Measurements from ENCODE around the gene MDM2.

GRCh38 chr12:68844788-68845695 lies 37.1 kb downstream of the MDM2 start:
- TF ChIP-seq CTCF (IDR thresholded peaks at IDR 0.05), result no peak
- TF ChIP-seq POLR2A (IDR thresholded peaks at IDR 0.05), result no peak

All from heart left ventricle (tissue), 13 donors.